NCI-H2196 (cell line): ENCODE results near the gene COP1.

Experiments used
- DNase-seq: peaks from one replicate; lab custom pipeline; 2025; ENCODE audit not compliant: unreplicated experiment; lab: John Stamatoyannopoulos, UW

COP1 gene

GRCh38 chr1:176201568-176201967, 5.5 kb downstream of the COP1 start:
- DNase-seq = no peak

- DNase-seq = no peak
Measured at GRCh38 chr1:176199707-176200106, 7.4 kb downstream of the COP1 start.

- no peak for DNase-seq
Measured at GRCh38 chr1:176198413-176198812, 8.7 kb downstream of the COP1 start.

DNA sequence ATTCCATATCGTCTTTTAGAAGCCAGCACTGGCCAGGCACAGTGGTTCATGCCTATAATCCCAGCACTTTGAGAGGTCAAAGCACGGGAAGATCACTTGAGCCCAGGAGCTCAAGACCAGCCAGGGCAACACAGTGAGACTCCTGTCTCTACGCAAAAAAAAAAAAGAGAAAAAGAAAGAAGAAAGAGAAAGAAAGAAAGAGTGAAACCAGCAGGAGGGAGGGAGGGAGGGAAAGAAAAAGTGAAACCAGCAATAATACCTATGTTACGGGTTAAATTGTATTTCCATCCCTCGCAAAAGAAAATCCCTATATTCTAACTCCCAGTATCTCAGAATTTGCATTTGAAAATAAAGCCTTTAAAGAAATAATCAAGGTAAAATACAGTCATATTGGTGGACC, 10.4 kb downstream of the COP1 start:
- no peak for DNase-seq

DNA sequence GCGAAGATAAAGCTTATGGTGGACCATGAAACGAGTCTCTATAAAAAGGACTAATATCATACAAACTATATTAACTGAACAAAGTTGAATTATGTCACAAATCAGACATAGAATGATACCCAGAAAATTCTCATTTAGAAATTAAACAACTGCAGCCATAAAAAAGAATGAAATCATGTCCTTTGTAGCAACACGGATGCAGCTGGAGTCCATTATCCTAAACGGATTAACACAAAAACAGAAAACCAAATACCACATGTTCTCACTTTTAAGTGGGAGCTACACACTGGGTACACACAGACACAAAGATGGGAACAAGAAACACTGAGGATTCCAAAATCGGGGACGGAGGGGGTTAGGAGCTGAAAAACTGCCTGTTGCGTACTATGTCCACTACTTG, 11.5 kb downstream of the COP1 start:
- DNase-seq = no peak

DNA sequence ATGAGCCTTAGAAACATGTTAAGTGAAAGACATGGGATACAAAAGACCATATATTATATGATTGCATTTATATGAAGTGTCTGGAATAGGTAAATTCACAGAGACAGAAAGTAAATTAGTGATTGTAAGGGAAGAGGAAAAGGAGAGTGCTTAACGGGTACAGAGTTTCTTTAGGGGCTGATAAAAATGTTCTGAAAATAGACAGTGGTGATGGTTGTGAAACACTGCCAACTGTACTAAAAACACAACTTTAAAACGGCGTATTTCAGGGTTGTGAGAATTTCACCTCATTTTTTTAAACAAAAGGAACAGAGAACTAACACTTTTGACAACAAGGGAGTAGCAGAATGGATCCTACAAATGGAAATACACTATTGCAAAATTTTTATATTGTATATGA, 13.4 kb downstream of the COP1 start:
- DNase-seq = no peak

GRCh38 chr1:176193023-176193422, 14.1 kb downstream of the COP1 start:
- DNase-seq = no peak

- DNase-seq = no peak
Measured at GRCh38 chr1:176188604-176189003, 18.5 kb downstream of the COP1 start.

DNA sequence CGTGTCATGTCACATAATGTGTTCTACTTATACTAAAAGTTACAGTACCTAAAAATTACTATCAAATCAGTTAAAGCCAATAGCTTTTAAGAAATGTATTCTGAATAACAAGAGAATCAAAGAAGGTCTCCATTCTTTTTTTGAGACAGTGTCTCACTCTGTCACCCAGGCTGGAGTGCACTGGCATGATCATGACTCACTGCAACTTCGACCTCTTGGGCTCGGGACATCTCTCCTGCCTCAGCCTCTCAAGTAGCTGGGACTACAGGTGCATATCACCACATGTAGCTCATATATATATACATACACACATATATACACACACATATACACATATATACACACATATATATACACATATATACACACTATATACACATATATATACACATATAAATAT, 20.1 kb downstream of the COP1 start:
- DNase-seq = no peak

DNA sequence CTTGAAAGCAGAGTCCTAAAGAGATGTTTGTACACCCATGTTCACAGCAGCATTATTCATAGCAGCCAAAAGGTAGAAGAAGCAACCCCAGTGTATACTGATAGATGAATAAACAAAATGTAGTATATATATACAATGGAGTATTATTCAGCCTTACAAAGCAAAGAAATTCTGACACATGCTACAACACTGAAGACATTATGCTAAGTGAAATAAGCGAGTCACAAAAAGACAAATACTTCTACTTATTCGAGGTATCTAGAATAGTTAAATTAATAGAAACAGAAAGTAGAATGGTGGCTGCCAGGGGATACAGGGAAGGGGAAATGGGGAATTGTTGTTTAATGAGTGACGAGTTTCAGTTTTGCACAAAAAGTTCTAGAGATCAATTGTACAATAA, 23.5 kb downstream of the COP1 start:
- DNase-seq = no peak

DNA sequence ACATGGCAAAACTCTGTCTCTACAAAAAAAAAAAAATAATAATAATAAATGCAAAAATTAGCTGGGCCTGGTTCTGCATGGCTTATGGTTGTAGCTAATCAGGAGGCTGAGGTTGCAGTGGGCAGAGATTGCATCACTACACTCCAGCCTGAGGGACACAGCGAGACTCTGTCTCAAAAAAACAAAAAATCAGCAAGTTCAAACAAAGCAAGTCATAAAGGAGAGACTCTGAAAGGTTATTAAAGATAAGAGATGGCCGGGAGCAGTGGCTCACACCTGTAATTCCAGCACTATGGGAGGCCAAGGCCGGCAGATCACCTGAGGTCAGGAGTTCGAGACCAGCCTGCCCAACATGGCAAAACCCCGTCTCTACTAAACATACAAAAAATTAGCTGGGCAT, 28.8 kb downstream of the COP1 start:
- no peak for DNase-seq

DNA sequence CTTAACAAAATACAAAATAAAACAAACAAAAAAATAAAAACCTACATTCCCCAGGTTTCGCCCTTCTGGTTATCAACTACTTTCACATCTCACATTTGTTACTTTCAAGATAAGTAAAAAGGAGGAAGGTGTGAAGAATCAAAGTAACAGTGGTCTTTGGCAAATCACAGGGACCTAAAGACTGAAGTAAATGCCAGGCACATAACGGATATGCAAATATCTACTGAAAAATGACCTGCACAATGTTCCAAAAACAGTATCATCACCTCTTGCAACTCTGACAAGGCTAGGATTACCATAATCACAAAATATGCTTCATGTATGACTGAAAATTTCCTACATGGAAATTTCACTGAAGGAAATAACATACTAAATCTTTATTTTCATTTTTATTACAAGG, 29.3 kb downstream of the COP1 start:
- no peak for DNase-seq

- DNase-seq = no peak
Measured at GRCh38 chr1:176174108-176174507, 33.0 kb downstream of the COP1 start.

DNA sequence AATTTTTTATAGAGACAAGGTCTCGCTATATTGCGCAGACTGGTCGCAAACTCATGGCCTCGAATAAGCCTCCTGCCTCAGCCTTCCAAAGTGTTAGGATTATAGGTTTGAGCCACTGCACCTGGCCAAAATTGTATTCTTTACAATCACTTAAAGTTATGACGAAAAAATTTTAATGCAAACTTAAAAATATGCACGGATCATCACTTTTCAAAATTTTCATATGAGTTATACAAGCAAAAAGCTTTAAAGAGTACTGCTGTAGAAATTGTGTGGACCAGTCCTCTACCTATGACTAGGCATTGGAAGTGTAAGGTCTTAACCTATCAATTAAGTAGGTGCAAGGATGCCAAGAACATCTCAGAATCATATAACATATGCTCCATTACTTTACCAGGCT, 34.9 kb downstream of the COP1 start:
- no peak for DNase-seq

GRCh38 chr1:176167210-176167609, 39.9 kb downstream of the COP1 start:
- DNase-seq = no peak

DNA sequence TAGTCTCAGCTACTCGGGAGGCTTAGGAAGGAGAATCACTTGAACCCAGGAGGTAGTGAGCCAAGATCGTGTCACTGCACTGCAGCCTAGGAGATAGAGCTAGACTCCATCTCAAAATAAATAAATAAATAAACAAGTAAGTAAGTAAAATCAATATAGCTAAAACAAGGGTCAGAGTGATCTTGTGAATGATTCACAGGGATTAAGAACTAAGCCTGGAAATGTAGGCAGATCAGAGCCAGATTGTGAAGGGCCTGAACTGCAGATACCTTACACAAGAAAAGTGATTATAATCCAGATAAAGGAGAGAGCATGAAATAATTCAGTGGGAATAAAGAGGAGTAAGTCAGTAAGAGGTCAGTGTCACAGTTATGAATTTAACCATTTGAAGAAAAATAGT, 41.5 kb downstream of the COP1 start:
- no peak for DNase-seq

GRCh38 chr1:176164014-176164678, 42.9 kb downstream of the COP1 start:
- DNase-seq = no peak

GRCh38 chr1:176159993-176160392, 47.1 kb downstream of the COP1 start:
- no peak for DNase-seq

- no peak for DNase-seq
Measured at GRCh38 chr1:176157995-176158394, 49.1 kb downstream of the COP1 start.

- no peak for DNase-seq
Measured at GRCh38 chr1:176149939-176150807, 56.9 kb downstream of the COP1 start.

DNA sequence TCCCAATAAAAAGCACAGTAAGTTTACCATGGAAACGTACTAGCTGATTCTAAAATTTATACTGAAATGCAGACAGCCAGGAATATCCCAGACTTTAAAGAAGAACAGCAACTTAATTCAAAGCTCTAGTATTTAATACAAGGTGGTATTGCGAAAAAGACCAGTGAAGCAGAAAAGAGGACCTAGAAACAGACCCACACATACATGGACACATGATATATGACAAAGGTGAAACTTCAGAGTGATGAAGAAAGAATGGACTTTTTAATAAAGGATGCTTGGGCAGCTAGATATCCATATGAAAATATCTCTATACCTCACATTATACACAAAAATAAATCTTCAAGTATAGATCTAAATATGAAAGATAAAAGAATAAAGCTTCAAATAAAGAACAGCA, 62.6 kb downstream of the COP1 start:
- no peak for DNase-seq

- no peak for DNase-seq
Measured at GRCh38 chr1:176142973-176143372, 64.1 kb downstream of the COP1 start.

- DNase-seq = no peak
Measured at GRCh38 chr1:176141449-176141848, 65.6 kb downstream of the COP1 start.
